Motor neuron (in vitro differentiated cells): ENCODE measurements around the gene ACVR1B. TPM values are rescaled to one million over a fixed set of nuclear protein-coding genes. Genes with fewer than 3 reads are reported as not detected.

Experiments
- ATAC-seq, 8 experiments: fragments of 200-7000 bp; cut with Tn5 transposase; replicated peaks in 6 of 8; 2 replicates each; pipeline ENCODE4 v1.8.0; 2021; ENCODE audit warnings: mild to moderate bottlenecking in 8 of 8, moderate library complexity in 8 of 8
- H3K27ac ChIP-seq, 2 donors: fragments of 250-450 bp; sonication (Bioruptor Pico); 2 replicates each; pipeline ENCODE4 v1.9.0; 2021; ENCODE audit warnings: antibody characterized with exemption in 2 of 2, mild to moderate bottlenecking in 2 of 2, moderate library complexity in 1 of 2
- H3K4me1 ChIP-seq, 2 donors: fragments of 250-450 bp; sonication (Bioruptor Pico); replicated peaks in 1 of 2; 2 replicates each; pipeline ENCODE4 v1.6.1; 2021; ENCODE audit warnings: antibody characterized with exemption in 2 of 2, mild to moderate bottlenecking in 2 of 2, moderate library complexity in 1 of 2
- H3K4me3 ChIP-seq, 5 donors: fragments of 250-450 bp; sonication (Bioruptor Pico); 2 replicates each; pipeline ENCODE4 v1.9.0; 2021; ENCODE audit warnings: antibody characterized with exemption in 5 of 5, mild to moderate bottlenecking in 5 of 5, moderate library complexity in 4 of 5
- WGBS, 10 experiments: fragments of 450-650 bp; shearing (Covaris generic); methylation state at CpG; one replicate each; pipeline ENCODE4 v1.0.0; 2022; 5-methylcytosine and 5-hydroxymethylcytosine counted together
- in situ Hi-C, 9 experiments: fragments of 400-800 bp; cut with MboI; loops; one replicate each; pipeline ENCODE4 v1.15.0; 2021; ENCODE audit warnings: low sequenced_read_pairs in 9 of 9, low pct_unique_long_range_greater_than_20kb in 2 of 9; ENCODE audit not compliant: unreplicated experiment in 9 of 9
- total RNA-seq, 8 experiments: library from RNA; unstranded; fragments of 300-600 nt; gene quantifications; 2 replicates each; pipeline versions ENCODE4 v1.2.3 to v1.2.4, GENCODE V29; 2022

ACVR1B gene
- total RNA-seq, 8 experiments from 2014 or later, result 9.0 to 62.0 (median 36.6) TPM

DNA sequence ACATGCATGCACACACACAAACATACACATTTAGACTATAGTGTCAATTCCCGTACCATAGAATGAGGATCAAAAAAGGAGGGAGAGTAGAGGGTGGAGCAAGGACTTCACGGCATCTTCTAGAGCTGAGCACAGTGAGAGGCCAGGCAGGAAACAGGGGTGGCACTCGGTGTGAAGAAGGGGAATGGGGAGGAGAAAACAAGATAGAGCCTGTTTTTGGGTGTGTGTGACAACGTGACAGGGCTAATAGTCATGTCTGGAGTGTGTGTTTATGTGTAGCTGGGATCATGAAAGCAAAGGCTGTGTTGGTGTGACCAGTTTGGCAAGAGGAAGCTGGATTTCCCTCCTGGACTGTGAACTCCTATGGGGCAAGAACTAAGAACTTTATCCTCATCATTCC, 9.9 kb upstream of the ACVR1B start:
- 0 to 73% (median 43%) methylated on average over 1 to 4 of the region's 4 CpGs; no CpG with 5 or more reads in 6 of the 10 experiments for WGBS, 10 experiments
- in situ Hi-C loops, result no loop called here
- Histone ChIP-seq H3K4me1 (peaks cover 6 to 15% of the 10 kb centered on the region in 2 donors), H3K27ac (no peak overlapping the region), H3K4me3 (no peak overlapping the region)
- ATAC-seq, result peak in 6 of 8 experiments; percentile 21 to 80 (median 50)

DNA sequence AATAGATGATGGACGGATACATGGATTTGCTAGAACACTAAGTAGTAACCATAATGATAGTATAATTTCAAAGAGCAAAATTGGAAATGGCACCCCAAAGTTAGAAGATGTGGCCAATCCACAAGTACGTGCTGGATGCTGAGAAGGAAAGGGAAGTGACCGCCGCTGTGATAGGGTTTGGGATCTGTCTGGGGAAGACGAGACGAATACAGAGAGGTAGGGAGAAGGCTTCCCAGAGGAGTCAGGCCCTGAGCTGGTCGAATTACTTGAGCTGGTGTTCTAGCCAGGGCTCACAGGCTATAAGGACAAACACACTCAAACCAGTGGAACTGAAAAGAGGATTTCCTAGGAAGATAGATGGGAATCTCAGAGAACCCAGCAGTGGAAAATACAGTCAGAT, 9.4 kb upstream of the ACVR1B start:
- WGBS, 10 experiments, result 50 to 100% (median 86%) methylated on average over 1 to 7 of the region's 7 CpGs; no CpG with 5 or more reads in 1 of the 10 experiments
- Histone ChIP-seq H3K4me1 (peaks cover 6 to 15% of the 10 kb centered on the region in 2 donors), H3K4me3 (no peak overlapping the region), H3K27ac (no peak overlapping the region)
- no peak for ATAC-seq
- in situ Hi-C loops, result no loop called here

DNA sequence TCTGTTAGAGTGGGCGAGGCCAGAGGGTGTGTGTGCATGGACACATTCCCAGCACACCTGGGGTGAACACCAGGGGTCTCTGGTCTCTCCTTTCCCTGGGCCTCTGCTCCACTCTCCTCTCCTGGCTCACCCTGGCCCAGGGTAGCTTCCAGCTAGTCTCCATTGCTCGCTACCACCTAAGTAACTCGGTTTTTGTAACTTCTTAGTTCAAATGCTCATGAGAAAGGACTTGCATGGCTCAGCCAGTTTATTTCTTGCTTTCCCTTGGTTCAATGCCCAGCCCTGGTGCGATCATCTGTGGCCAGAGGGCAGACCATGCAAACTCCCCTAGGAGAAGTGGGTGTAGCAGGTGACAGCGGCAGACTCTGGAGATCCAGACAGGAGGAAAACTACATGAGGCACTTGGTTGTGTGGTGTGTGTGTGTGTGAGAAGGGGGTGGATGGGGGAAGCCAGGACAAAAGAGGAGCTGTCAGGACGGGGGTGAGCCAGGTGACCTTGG, 8.9 kb upstream of the ACVR1B start:
- no peak overlapping the region for H3K4me3 ChIP-seq
- H3K4me1 ChIP-seq, result peaks cover 6 to 13% of the 10 kb centered on the region in 2 donors
- ATAC-seq, result no peak
- H3K27ac ChIP-seq, result no peak overlapping the region
- in situ Hi-C loops, result no loop called here
- WGBS, 10 experiments, result 20 to 88% (median 73%) methylated on average over 1 to 4 of the region's 6 CpGs; no CpG with 5 or more reads in 3 of the 10 experiments

DNA sequence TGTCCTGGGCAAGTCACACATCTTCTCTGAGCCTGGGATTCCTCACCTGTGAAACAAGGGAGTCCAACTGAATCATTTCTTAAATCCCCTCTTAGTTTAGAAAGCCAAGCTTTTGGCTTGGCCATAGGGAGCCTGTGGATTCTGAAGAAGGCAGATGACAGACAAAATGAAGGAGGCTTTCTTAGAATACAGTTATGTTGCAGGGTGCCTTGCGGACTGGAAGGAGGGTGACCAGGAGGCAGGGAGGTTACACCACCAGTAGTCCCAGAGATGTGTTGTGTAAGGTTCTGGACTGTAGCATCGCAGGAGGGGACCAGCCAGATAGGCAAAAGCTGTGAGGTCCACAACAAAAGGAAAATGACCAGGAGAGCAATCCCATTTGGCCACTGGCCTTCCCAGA, 8.2 kb upstream of the ACVR1B start:
- WGBS, 10 experiments, result 80 to 100% (median 100%) methylated on average over 1 to 2 of the region's 2 CpGs; no CpG with 5 or more reads in 6 of the 10 experiments
- Histone ChIP-seq H3K27ac (no peak overlapping the region), H3K4me1 (peaks cover 0 to 6% of the 10 kb centered on the region in 2 donors), H3K4me3 (no peak overlapping the region)
- no peak for ATAC-seq
- in situ Hi-C loops, result no loop called here

- no peak overlapping the region for H3K27ac ChIP-seq
- peaks cover 0 to 6% of the 10 kb centered on the region in 2 donors for H3K4me1 ChIP-seq
- WGBS, 10 experiments, result 20 to 85% (median 60%) methylated on average over 1 of the region's 1 CpG; no CpG with 5 or more reads in 1 of the 10 experiments
- no peak for ATAC-seq
- in situ Hi-C loops, result no loop called here
- H3K4me3 ChIP-seq, result no peak overlapping the region
Measured at GRCh38 chr12:51944608-51945233, 6.8 kb upstream of the ACVR1B start.

DNA sequence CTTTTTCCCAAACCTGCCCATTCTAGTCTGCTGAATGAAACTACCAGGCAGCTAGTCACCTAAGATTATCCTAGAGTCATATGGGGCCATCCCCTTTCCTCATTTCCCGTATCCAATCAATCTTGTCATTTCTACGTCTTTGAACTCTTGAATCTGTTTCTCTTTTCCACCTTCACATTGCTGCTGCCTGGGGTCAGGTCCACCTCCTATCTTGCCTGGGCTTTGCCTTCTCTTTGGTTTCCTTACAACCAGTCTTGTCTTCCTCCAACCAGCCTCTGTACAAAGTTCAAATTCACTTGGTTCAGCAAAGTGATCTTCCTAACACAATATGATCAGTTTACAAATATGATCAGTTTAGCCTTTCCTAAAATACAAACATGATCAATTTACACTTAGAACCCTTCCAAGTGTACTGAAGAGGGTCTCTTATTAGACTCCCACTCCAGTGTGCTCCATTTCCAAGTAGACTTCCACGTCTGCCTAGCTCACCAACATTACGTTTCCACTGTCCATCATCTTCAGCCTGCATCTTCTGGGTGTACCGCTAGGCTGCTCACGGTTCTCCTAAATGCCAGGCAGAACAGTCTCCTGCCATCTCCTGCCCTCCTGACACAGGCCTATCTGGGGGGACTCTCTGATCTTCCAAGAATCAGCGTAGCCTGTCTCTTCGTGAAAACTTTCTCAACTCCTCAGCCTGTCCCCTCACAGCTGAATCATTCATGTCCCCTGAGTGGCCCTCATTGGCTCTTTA, 4.1 kb upstream of the ACVR1B start:
- H3K27ac ChIP-seq, result no peak overlapping the region
- in situ Hi-C loops, result no loop called here
- no peak for ATAC-seq
- no peaks in the 10 kb centered on the region for H3K4me1 ChIP-seq
- WGBS, 10 experiments, result 20 to 93% (median 70%) methylated on average over 1 to 7 of the region's 8 CpGs; no CpG with 5 or more reads in 3 of the 10 experiments
- no peak overlapping the region for H3K4me3 ChIP-seq

GRCh38 chr12:51948066-51948465, 3.4 kb upstream of the ACVR1B start:
- 85 to 96% (median 90%) methylated on average over 1 to 5 of the region's 6 CpGs; no CpG with 5 or more reads in 3 of the 10 experiments for WGBS, 10 experiments
- in situ Hi-C loops, result no loop called here
- ATAC-seq, result no peak
- Histone ChIP-seq H3K4me3 (no peak overlapping the region), H3K27ac (no peak overlapping the region), H3K4me1 (no peaks in the 10 kb centered on the region)

GRCh38 chr12:51949342-51950030, 2.0 kb upstream of the ACVR1B start:
- no peak overlapping the region for H3K4me3 ChIP-seq
- H3K4me1 ChIP-seq, result peaks cover 6 to 7% of the 10 kb centered on the region in 2 donors
- ATAC-seq, result peak in 3 of 8 experiments; percentile 7 to 59 (median 54)
- in situ Hi-C loops, result no loop called here
- no peak overlapping the region for H3K27ac ChIP-seq
- 19 to 100% (median 71%) methylated on average over 1 to 5 of the region's 6 CpGs; no CpG with 5 or more reads in 3 of the 10 experiments for WGBS, 10 experiments

DNA sequence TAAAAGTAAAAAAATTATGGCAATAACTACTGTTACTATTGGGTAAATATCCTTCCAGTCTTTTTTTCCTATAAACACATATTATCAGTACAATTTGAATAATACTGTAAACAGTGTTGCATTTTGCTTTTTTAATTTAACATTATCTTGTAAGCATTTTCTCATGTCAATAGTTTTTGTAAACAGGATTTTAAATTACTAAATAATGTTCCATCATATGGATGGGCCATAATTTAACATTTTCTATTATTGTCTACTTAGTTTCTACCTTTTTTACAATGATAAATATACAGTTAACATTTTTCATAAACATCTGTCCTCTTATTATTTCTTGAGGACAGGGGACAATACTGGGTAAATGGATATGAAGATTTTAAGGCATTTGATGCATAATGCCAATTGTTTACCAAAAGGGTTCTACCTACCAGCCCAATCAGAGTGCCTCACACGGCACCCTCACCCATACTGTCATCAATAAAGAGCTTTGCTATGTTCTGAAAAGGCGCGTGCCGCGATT, 759 bp upstream of the ACVR1B start:
- Histone ChIP-seq H3K4me1 (peaks cover 14 to 15% of the 10 kb centered on the region in 2 donors), H3K27ac (peak overlapping the region; percentile 41 to 58), H3K4me3 (peak overlapping the region; percentile 74 to 99 (median 90))
- in situ Hi-C loops, result no loop called here
- 0 to 2% (median 0%) methylated on average over 1 to 5 of the region's 5 CpGs; no CpG with 5 or more reads in 1 of the 10 experiments for WGBS, 10 experiments
- ATAC-seq, result no peak

- 0 to 5% (median 0%) methylated on average over 4 of the region's 50 CpGs; no CpG with 5 or more reads in 7 of the 10 experiments for WGBS, 10 experiments
- peak overlapping the region; percentile 96 to 98 for H3K27ac ChIP-seq
- in situ Hi-C loops, result no loop called here
Measured at GRCh38 chr12:51951843-51952722, 584 bp downstream of the ACVR1B start.

DNA sequence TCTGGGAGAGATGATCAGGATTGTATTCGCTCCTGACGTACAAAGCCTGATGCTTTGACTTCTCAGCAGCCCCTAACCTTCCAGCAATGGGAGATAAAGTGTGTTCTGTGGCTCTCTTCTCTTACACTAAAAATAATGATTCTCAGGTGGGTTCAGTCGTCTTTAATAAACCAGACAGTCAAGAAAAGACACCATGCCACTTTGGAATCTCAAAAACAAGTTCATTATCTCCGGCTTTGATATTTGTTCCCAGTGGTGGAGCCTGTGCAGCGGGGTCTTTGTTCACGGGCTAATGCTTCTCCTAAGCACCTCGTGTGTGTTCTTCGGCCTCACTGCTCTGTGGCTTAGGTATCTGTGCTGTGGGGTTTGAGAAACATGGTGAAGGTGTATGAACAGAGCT, 1.6 kb downstream of the ACVR1B start:
- WGBS, 10 experiments, result 0 to 94% (median 17%) methylated on average over 2 to 8 of the region's 8 CpGs
- no peak for ATAC-seq
- in situ Hi-C loops, result no loop called here
- Histone ChIP-seq H3K27ac (peak overlapping the region; percentile 96 to 98), H3K4me1 (peaks cover 14 to 15% of the 10 kb centered on the region in 2 donors), H3K4me3 (peak overlapping the region; percentile 74 to 99 (median 90))

More at GRCh38 chr12:51951843-51952722, 584 bp downstream of the ACVR1B start:
- H3K4me1 ChIP-seq, result peaks cover 14 to 15% of the 10 kb centered on the region in 2 donors
- peak; percentile 1 to 49 (median 34) for ATAC-seq
- peak overlapping the region; percentile 74 to 99 (median 90) for H3K4me3 ChIP-seq

GRCh38 chr12:51953864-51954263, 2.4 kb downstream of the ACVR1B start:
- Histone ChIP-seq H3K4me3 (peak overlapping the region; percentile 74 to 99 (median 90)), H3K27ac (no peak overlapping the region), H3K4me1 (peaks cover 14 to 15% of the 10 kb centered on the region in 2 donors)
- no peak for ATAC-seq
- 0 to 40% (median 21%) methylated on average over 1 to 4 of the region's 4 CpGs; no CpG with 5 or more reads in 1 of the 10 experiments for WGBS, 10 experiments
- in situ Hi-C loops, result no loop called here
